Stimulated activated CD8-positive, alpha-beta memory T cell treated with anti-CD3 and anti-CD28 coated beads, Interleukin-15, amount 100 ng/mL, for 48 hours (primary cell): ENCODE measurements around the gene PCDHB7.
"Not testable (repeated sequence)": the region's sequence is repeated elsewhere in the genome, so short reads cannot be mapped to it uniquely, and the experiment has no call there.

Experiments
- DNase-seq, 2 donors: peaks; one replicate each; pipeline ENCODE4 v3.0.0-alpha.2; 2020; ENCODE audit warnings: low read depth in 2 of 2

The PCDHB7 gene

DNA sequence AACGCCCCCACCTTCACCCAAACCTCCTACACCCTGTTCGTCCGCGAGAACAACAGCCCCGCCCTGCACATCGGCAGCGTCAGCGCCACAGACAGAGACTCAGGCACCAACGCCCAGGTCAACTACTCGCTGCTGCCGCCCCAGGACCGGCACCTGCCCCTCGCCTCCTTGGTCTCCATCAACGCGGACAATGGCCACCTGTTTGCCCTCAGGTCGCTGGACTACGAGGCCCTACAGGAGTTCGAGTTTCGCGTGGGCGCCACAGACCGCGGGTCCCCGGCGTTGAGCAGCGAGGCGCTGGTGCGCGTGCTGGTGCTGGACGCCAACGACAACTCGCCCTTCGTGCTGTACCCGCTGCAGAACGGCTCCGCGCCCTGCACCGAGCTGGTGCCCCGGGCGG lies 52.4 kb downstream of the PCDHB7 start:
- not testable (repeated sequence) for DNase-seq

DNA sequence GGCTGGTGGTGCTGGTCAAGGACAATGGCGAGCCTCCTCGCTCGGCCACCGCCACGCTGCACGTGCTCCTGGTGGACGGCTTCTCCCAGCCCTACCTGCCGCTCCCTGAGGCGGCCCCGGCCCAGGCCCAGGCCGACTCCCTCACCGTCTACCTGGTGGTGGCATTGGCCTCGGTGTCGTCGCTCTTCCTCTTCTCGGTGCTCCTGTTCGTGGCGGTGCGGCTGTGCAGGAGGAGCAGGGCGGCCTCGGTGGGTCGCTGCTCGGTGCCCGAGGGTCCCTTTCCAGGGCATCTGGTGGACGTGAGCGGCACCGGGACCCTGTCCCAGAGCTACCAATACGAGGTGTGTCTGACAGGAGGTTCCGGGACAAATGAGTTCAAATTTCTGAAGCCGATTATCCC lies 53.0 kb downstream of the PCDHB7 start:
- not testable (repeated sequence) for DNase-seq
